Esophagus muscularis mucosa (tissue), 4 donors: ENCODE results near the gene ZNF683. TPM values are rescaled to one million over a fixed set of nuclear protein-coding genes. Genes with fewer than 3 reads are reported as not detected.

ENCODE experiments used
- DNase-seq: peaks from one replicate; pipeline ENCODE4 v3.0.0-alpha.2; 2017; ENCODE audit errors: extremely low spot score
- H3K27ac ChIP-seq, 4 donors: fragments of 200-600 bp; sonication (generic); replicated peaks in 1 of 4; 1 replicate in 3 of 4; 2 replicates in 1 of 4; pipeline ENCODE4 v1.5.1; 2016 to 2019; ENCODE audit warnings: mild to moderate bottlenecking in 1 of 4
- H3K27me3 ChIP-seq, 4 donors: fragments of 200-600 bp; sonication (generic); one replicate each; pipeline versions ENCODE4 v1.5.1 to v1.6.0; 2016 to 2019
- H3K36me3 ChIP-seq, 4 donors: fragments of 200-600 bp; sonication (generic); one replicate each; pipeline ENCODE4 v1.5.1; 2016 to 2019
- H3K4me1 ChIP-seq, 4 donors: fragments of 200-600 bp; sonication (generic); one replicate each; pipeline ENCODE4 v1.5.1; 2016 to 2019
- H3K4me3 ChIP-seq, 4 donors: fragments of 200-600 bp; sonication (generic); 1 replicate in 2 of 4; 2 replicates in 2 of 4; pipeline ENCODE4 v1.5.1; 2016 to 2019; ENCODE audit warnings: mild to moderate bottlenecking in 4 of 4, moderate library complexity in 1 of 4
- H3K9me3 ChIP-seq, 4 donors: fragments of 200-600 bp; sonication (generic); 1 replicate in 3 of 4; 2 replicates in 1 of 4; pipeline ENCODE4 v1.5.1; 2016 to 2019
- EP300 ChIP-seq: sonication (generic); formaldehyde crosslinking; IDR thresholded peaks from one replicate; pipeline ENCODE4 v1.6.1; 2017; ENCODE audit warnings: antibody characterized with exemption
- POLR2A ChIP-seq: fragments of 450-650 bp; IDR thresholded peaks from one replicate; pipeline ENCODE4 v1.6.1; 2017; ENCODE audit warnings: antibody characterized with exemption, moderate library complexity, mild to moderate bottlenecking, low read depth
- POLR2AphosphoS5 ChIP-seq, 2 donors: sonication (generic); formaldehyde crosslinking; IDR thresholded peaks; one replicate each; pipeline ENCODE4 v1.6.1; 2017; ENCODE audit warnings: antibody characterized with exemption in 2 of 2
- WGBS: methylation state at CpG from one replicate; pipeline ENCODE4 v1.1.5; 2018; 5-methylcytosine and 5-hydroxymethylcytosine counted together
- intact Hi-C: fragments of 100-400 bp; cut with DNase I; formaldehyde crosslinking; loops from one replicate; pipeline ENCODE4 v1.15.1; 2023
- total RNA-seq, 4 donors: library from RNA; depleted of rRNA; stranded (reverse); fragments of >200 nt; gene quantifications; one replicate each; pipeline versions ENCODE4 v1.1.0 to v1.2.1, GENCODE V29; 2016
- TF ChIP-seq, protein P1 (sequence below), 3 experiments: fragments of 200-600 bp in 2 of 3; fragments of 450-650 bp in 1 of 3; sonication (generic) in 2 of 3; IDR thresholded peaks; one replicate each; pipeline ENCODE4 v1.5.1; 2017 to 2019; ENCODE audit warnings: antibody characterized with exemption in 3 of 3, mild to moderate bottlenecking in 2 of 3, moderate library complexity in 1 of 3

ZNF683 gene
- total RNA-seq, 4 donors from 2014 or later, result not detected

DNA sequence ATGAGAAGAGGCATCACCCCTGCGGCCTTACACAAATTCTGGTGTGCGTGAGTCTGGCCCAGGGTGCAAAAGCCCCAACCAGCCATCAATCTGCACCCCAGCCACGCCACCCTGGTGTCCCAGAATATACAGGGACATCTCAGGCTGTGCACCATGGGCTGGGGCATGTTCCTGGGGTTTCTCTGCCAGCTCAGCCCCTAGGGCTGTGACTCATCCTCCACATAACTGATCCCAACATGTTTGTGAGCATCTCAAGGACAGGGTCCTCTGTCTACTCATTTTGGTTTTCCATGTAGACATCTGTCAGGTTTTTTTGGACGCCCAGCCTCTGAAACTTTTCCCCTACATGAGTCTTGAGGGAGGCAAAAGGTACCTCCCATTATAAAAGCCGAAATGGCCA lies 511 bp downstream of the ZNF683 start:
- Histone ChIP-seq H3K4me3 (no peak overlapping the region), H3K27ac (no peak overlapping the region), H3K4me1 (no peaks in the 10 kb centered on the region), H3K9me3 (peaks cover 0 to 3% (median 0%) of the 10 kb centered on the region in 4 donors), H3K27me3 (peaks cover 0 to 49% (median 0%) of the 10 kb centered on the region in 4 donors), H3K36me3 (no peaks in the 10 kb centered on the region)
- TF ChIP-seq, protein P1, sequence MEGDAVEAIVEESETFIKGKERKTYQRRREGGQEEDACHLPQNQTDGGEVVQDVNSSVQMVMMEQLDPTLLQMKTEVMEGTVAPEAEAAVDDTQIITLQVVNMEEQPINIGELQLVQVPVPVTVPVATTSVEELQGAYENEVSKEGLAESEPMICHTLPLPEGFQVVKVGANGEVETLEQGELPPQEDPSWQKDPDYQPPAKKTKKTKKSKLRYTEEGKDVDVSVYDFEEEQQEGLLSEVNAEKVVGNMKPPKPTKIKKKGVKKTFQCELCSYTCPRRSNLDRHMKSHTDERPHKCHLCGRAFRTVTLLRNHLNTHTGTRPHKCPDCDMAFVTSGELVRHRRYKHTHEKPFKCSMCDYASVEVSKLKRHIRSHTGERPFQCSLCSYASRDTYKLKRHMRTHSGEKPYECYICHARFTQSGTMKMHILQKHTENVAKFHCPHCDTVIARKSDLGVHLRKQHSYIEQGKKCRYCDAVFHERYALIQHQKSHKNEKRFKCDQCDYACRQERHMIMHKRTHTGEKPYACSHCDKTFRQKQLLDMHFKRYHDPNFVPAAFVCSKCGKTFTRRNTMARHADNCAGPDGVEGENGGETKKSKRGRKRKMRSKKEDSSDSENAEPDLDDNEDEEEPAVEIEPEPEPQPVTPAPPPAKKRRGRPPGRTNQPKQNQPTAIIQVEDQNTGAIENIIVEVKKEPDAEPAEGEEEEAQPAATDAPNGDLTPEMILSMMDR (IDR thresholded peaks at IDR 0.05), result no peak
- TF ChIP-seq POLR2A, result no peak
- TF ChIP-seq EP300, result no peak
- no peak for TF ChIP-seq POLR2AphosphoS5 (IDR thresholded peaks at IDR 0.05)
- WGBS, result 83% methylated on average over 5 of the region's 5 CpGs
- intact Hi-C loops, result no loop called here
- DNase-seq, result no peak

DNA sequence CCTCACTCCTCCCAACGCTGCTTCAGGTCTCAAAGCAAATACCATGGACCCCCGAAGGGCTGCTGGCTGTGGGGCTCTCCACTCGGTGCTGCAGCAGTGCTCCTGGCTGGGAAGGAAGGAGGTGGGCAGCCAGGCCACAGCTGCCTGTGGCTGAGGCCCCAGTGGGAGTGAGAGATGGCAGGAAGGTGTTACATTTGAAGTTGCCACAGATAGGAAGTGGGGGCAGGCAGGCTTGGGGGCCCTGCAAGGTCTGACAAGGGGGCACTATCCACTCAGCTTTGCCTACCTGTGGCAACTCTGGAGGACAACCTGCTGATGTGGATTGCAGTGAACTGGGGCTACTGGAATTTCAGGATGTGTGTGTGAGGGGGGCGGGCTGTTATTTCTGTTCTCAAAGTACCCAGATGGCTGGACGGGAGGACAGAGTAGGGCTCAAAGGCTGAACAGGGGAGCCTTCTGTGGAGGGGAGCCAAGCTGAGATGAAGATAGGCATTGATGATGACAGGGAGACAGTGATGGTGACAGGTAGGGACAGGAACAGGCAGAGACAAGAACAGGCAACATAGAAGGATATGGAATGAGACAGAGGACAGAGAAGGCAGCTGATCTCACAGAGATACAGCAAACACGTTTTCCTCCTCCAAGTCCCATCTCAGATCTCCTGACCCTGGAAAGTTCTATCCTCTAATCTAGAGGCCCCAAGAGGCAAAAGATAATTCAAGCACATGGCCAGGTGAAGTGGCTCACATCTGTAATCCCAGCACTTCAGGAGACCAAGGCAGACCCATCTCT lies 1.8 kb downstream of the ZNF683 start:
- no peak for TF ChIP-seq POLR2AphosphoS5 (IDR thresholded peaks at IDR 0.05)
- TF ChIP-seq POLR2A, result no peak
- TF ChIP-seq EP300, result no peak
- TF ChIP-seq, protein P1 (IDR thresholded peaks at IDR 0.05), result no peak
- no peak overlapping the region for H3K27ac ChIP-seq
- no peak for DNase-seq
- no peak overlapping the region for H3K4me3 ChIP-seq
- H3K36me3 ChIP-seq, result no peaks in the 10 kb centered on the region
- intact Hi-C loops, result no loop called here
- whole genome bisulfite sequencing, result 54% methylated on average over 6 of the region's 6 CpGs
- no peaks in the 10 kb centered on the region for H3K4me1 ChIP-seq
- H3K27me3 ChIP-seq, result peaks cover 0 to 53% (median 0%) of the 10 kb centered on the region in 4 donors
- peaks cover 0 to 3% (median 0%) of the 10 kb centered on the region in 4 donors for H3K9me3 ChIP-seq

DNA sequence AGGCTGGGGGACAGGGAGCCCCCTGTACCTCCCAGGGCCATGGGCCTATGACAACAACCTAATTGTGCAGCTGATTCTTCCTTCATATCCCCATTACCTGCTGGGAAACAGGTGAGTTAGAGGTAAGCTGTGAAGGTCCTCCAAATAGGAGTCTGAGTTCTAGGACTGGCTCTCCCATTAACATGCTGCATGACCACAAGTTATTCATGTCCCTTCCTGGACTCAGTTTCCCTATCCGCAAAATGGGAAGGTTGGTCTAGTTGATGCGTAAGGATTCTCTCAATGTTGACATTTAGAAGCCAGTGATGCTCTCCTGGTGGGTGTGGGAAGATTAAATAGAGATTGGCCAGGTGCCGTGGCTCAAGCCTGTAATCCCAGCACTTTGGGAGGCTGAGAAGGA lies 4.1 kb downstream of the ZNF683 start:
- peaks cover 0 to 3% (median 0%) of the 10 kb centered on the region in 4 donors for H3K4me1 ChIP-seq
- TF ChIP-seq, protein P1 (IDR thresholded peaks at IDR 0.05), result no peak
- TF ChIP-seq POLR2A (no peak), POLR2AphosphoS5 (IDR thresholded peaks at IDR 0.05) (no peak), EP300 (no peak)
- no peak for DNase-seq
- peaks cover 0 to 66% (median 0%) of the 10 kb centered on the region in 4 donors for H3K27me3 ChIP-seq
- no peak overlapping the region for H3K4me3 ChIP-seq
- WGBS, result 90% methylated on average over 3 of the region's 3 CpGs
- H3K27ac ChIP-seq, result no peak overlapping the region
- no peaks in the 10 kb centered on the region for H3K36me3 ChIP-seq
- peaks cover 0 to 3% (median 0%) of the 10 kb centered on the region in 4 donors for H3K9me3 ChIP-seq
- intact Hi-C loops, result no loop called here

DNA sequence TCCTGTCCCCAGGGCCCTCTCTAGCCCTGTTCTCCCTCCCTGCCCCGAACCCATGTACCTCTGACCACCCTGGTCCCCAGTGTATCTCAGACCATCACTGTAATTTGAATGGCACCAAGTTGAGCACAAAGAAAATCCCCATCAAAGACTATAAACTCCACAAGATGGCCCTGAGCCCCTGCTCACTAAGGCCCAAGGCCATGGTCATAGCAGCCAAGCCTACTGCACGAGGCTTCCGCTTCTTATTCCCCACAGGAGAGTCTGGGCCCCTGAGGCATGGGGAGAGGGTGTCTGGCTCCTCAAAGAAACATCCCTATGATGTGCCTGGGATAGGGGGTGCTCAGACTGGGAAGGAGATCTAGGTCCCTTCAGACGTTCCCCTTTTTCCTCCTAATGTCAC lies 4.5 kb downstream of the ZNF683 start:
- peaks cover 0 to 70% (median 0%) of the 10 kb centered on the region in 4 donors for H3K27me3 ChIP-seq
- no peak for DNase-seq
- no peaks in the 10 kb centered on the region for H3K36me3 ChIP-seq
- peaks cover 0 to 3% (median 0%) of the 10 kb centered on the region in 4 donors for H3K9me3 ChIP-seq
- H3K27ac ChIP-seq, result no peak overlapping the region
- no peak overlapping the region for H3K4me3 ChIP-seq
- TF ChIP-seq POLR2A, result no peak
- no peak for TF ChIP-seq EP300
- TF ChIP-seq POLR2AphosphoS5 (IDR thresholded peaks at IDR 0.05), result no peak
- TF ChIP-seq, protein P1 (IDR thresholded peaks at IDR 0.05), result no peak
- peaks cover 0 to 3% (median 0%) of the 10 kb centered on the region in 4 donors for H3K4me1 ChIP-seq
- 90% methylated on average over 3 of the region's 4 CpGs for WGBS
- intact Hi-C loops, result no loop called here
